Natural killer cell (primary cell): Measurements from ENCODE around the gene CCDC194. TPM values are rescaled to one million over a fixed set of nuclear protein-coding genes. Genes with fewer than 3 reads are reported as not detected.

ENCODE experiments used
- ATAC-seq, 3 donors: fragments of 150-1000 bp in 2 of 3; fragments of 200-7000 bp in 1 of 3; cut with Tn5 transposase; 1 replicate in 1 of 3; 2 replicates in 2 of 3; pipeline ENCODE4 v1.10.0; 2021; ENCODE audit warnings: mild to moderate bottlenecking in 2 of 3, moderate library complexity in 2 of 3
- DNase-seq, 2 donors: peaks; one replicate each; pipeline versions ENCODE4 v3.0.0 to v3.0.0-alpha.2; 2013 to 2021; ENCODE audit warnings: mixed read lengths in 1 of 2
- H3K27ac ChIP-seq: one replicate; pipeline ENCODE4 v1.5.1; 2013; ENCODE audit warnings: mild to moderate bottlenecking, low read length
- H3K27me3 ChIP-seq: one replicate; pipeline ENCODE4 v1.6.1; 2013; ENCODE audit warnings: low read length; ENCODE audit not compliant: control insufficient read depth, insufficient read depth
- H3K36me3 ChIP-seq: one replicate; pipeline ENCODE4 v1.6.1; 2013; ENCODE audit warnings: low read length; ENCODE audit not compliant: control insufficient read depth, insufficient read depth
- H3K4me1 ChIP-seq: one replicate; pipeline ENCODE4 v1.6.1; 2013; ENCODE audit warnings: low read length; ENCODE audit not compliant: control insufficient read depth, insufficient read depth
- H3K4me3 ChIP-seq: one replicate; pipeline ENCODE4 v1.5.1; 2013; ENCODE audit warnings: low read length
- H3K9me3 ChIP-seq: one replicate; pipeline ENCODE4 v1.6.1; 2013; ENCODE audit warnings: low read length; ENCODE audit not compliant: control insufficient read depth, insufficient read depth
- H3K27ac Mint-ChIP-seq, 2 donors: one replicate each; pipeline ENCODE4 v1.8.0; 2022; ENCODE audit warnings: mild to moderate bottlenecking in 2 of 2, mixed read lengths in 2 of 2, moderate library complexity in 1 of 2
- H3K27me3 Mint-ChIP-seq, 2 donors: one replicate each; pipeline ENCODE4 v1.8.0; 2022; ENCODE audit warnings: low read depth in 2 of 2, mixed read lengths in 2 of 2
- H3K36me3 Mint-ChIP-seq: one replicate; pipeline ENCODE4 v1.8.0; 2022; ENCODE audit warnings: mixed read lengths
- H3K4me1 Mint-ChIP-seq, 2 donors: one replicate each; pipeline ENCODE4 v1.8.0; 2022; ENCODE audit warnings: mixed read lengths in 2 of 2
- H3K4me3 Mint-ChIP-seq: one replicate; pipeline ENCODE4 v1.8.0; 2022; ENCODE audit warnings: mild to moderate bottlenecking, moderate library complexity, mixed read lengths
- H3K9me3 Mint-ChIP-seq, 2 donors: one replicate each; pipeline ENCODE4 v1.8.0; 2022; ENCODE audit warnings: mixed read lengths in 2 of 2
- CTCF ChIP-seq: fragments of 200-600 bp; IDR thresholded peaks from one replicate; pipeline ENCODE4 v1.8.0; 2022; ENCODE audit warnings: antibody characterized with exemption
- WGBS: methylation state at CpG from one replicate; pipeline ENCODE4 v1.1.7; 2013; ENCODE audit warnings: missing lambda C conversion rate; ENCODE audit not compliant: insufficient coverage; 5-methylcytosine and 5-hydroxymethylcytosine counted together
- intact Hi-C: fragments of 100-400 bp; cut with micrococcal nuclease; formaldehyde crosslinking; loops from one replicate; pipeline ENCODE4 v1.14.2; 2022
- total RNA-seq, 4 donors: library from RNA; stranded (reverse); fragments of 120-200 nt in 1 of 4; gene quantifications; one replicate each; pipeline versions ENCODE4 v1.2.3 to v1.2.4, GENCODE V29; 2013 to 2022

Gene CCDC194
- total RNA-seq, 3 donors from 2014 or later (not counting 1 experiment from before 2014, with no cell fraction given): 2.7 TPM; not detected in 1

- Histone ChIP-seq H3K4me3 (no peak overlapping the region), H3K27me3 (no peaks in the 10 kb centered on the region), H3K9me3 (no peaks in the 10 kb centered on the region), H3K4me1 (peaks cover 14% of the 10 kb centered on the region), H3K36me3 (peaks cover 32% of the 10 kb centered on the region), H3K27ac (no peak overlapping the region)
- intact Hi-C loops: no loop called here
- Mint-ChIP-seq H3K9me3 (no peaks in the 10 kb centered on the region), H3K27ac (no peak overlapping the region), H3K27me3 (no peaks in the 10 kb centered on the region), H3K4me3 (no peak overlapping the region), H3K4me1 (peaks cover 21 to 24% of the 10 kb centered on the region in 2 donors), H3K36me3 (no peaks in the 10 kb centered on the region)
- 95% methylated on average over 11 of the region's 11 CpGs for WGBS
- ATAC-seq: no peak
- DNase-seq: no peak
- TF ChIP-seq CTCF: no peak
Observed at GRCh38 chr19:17411801-17412200, 17.8 kb upstream of the CCDC194 start.

DNA sequence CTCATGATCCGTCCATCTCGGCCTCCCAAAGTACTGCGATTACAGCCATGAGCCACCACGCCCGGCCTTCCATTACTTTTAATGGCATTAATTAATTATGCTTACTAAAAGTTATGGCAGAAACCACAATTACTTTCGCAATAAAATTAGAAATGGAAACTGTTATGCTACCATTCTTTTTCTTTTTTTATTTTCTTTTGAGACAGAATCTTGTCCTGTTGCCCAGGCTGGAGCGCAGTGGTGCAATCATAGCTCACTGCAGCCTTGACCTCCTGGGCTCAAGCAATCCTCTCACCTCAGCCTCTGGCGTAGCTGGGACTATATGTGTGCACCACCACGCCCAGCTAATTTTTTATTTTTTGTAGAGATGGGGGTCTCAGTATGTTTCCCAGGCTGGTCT, 16.0 kb upstream of the CCDC194 start:
- Histone ChIP-seq H3K9me3 (no peaks in the 10 kb centered on the region), H3K4me1 (peaks cover 31% of the 10 kb centered on the region), H3K36me3 (peaks cover 32% of the 10 kb centered on the region), H3K4me3 (no peak overlapping the region), H3K27ac (no peak overlapping the region), H3K27me3 (no peaks in the 10 kb centered on the region)
- H3K4me3 Mint-ChIP-seq: no peak overlapping the region
- H3K27me3 Mint-ChIP-seq: no peaks in the 10 kb centered on the region
- 96% methylated on average over 8 of the region's 9 CpGs for WGBS
- no peaks in the 10 kb centered on the region for H3K9me3 Mint-ChIP-seq
- no peaks in the 10 kb centered on the region for H3K36me3 Mint-ChIP-seq
- H3K4me1 Mint-ChIP-seq: peaks cover 38 to 40% of the 10 kb centered on the region in 2 donors
- TF ChIP-seq CTCF: no peak
- H3K27ac Mint-ChIP-seq: no peak overlapping the region
- no peak for ATAC-seq
- intact Hi-C loops: loop anchor here (10.0 kb wide), 1 partner anchor 75 kb away; the partner anchor contains the start of genes ANO8 and GTPBP3
- no peak for DNase-seq

DNA sequence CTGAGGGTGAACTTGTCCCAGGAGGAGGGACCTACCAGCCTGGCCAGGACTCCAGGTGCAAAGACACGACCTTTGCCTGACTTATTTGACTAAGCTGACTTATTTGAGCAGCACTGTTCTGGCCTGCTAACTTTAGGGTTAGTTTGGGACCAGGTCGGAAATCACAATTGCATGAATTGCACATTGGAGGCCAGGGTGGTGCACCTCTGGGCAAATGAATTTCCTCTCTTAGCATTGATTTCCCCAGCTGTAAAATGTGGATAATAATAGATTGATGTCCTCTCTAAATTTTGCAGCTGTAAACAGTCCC, 12.8 kb upstream of the CCDC194 start:
- peaks cover 56% of the 10 kb centered on the region for H3K4me1 ChIP-seq
- Mint-ChIP-seq H3K9me3 (no peaks in the 10 kb centered on the region), H3K4me1 (peaks cover 43 to 45% of the 10 kb centered on the region in 2 donors), H3K27ac (peak overlapping the region; percentile 89 to 97), H3K4me3 (peak overlapping the region; percentile 96), H3K36me3 (no peaks in the 10 kb centered on the region), H3K27me3 (no peaks in the 10 kb centered on the region)
- H3K9me3 ChIP-seq: no peaks in the 10 kb centered on the region
- H3K27ac ChIP-seq: peak overlapping the region; percentile 89
- DNase-seq (no peak), ATAC-seq (no peak)
- H3K36me3 ChIP-seq: peaks cover 19% of the 10 kb centered on the region
- H3K27me3 ChIP-seq: no peaks in the 10 kb centered on the region
- intact Hi-C loops: loop anchor here (10.0 kb wide), 1 partner anchor 72 kb away; the partner anchor contains the start of genes ANO8 and GTPBP3
- no peak for TF ChIP-seq CTCF
- H3K4me3 ChIP-seq: peak overlapping the region; percentile 78
- WGBS: 14% methylated on average over 2 of the region's 2 CpGs
